Hepatocyte (in vitro differentiated cells): ENCODE measurements around the gene EDA. TPM values are rescaled to one million over a fixed set of nuclear protein-coding genes. Genes with fewer than 3 reads are reported as not detected.

ENCODE experiments used
- DNase-seq: peaks from one replicate; pipeline ENCODE4 v3.0.0-alpha.2; 2016; ENCODE audit warnings: low spot score
- H2AFZ ChIP-seq: fragments of 200-600 bp; sonication (generic); 2 replicates; pipeline ENCODE4 v1.6.0; 2016; ENCODE audit warnings: antibody characterized with exemption, mild to moderate bottlenecking
- H3K27ac ChIP-seq: fragments of 200-600 bp; sonication (generic); 2 replicates; pipeline ENCODE4 v1.5.1; 2016; ENCODE audit warnings: mild to moderate bottlenecking
- H3K27me3 ChIP-seq: fragments of 200-600 bp; sonication (generic); 2 replicates; pipeline ENCODE4 v1.6.1; 2016
- H3K36me3 ChIP-seq: fragments of 200-600 bp; sonication (generic); replicated peaks from 2 replicates; pipeline ENCODE4 v1.5.1; 2016; ENCODE audit warnings: low read depth; ENCODE audit not compliant: insufficient read depth
- H3K4me1 ChIP-seq: fragments of 200-600 bp; sonication (generic); 2 replicates; pipeline ENCODE4 v1.5.1; 2016; ENCODE audit warnings: mild to moderate bottlenecking, moderate library complexity; ENCODE audit not compliant: insufficient read depth
- H3K4me2 ChIP-seq: fragments of 200-600 bp; sonication (generic); 2 replicates; pipeline ENCODE4 v1.6.0; 2016
- H3K4me3 ChIP-seq: fragments of 200-600 bp; sonication (generic); 2 replicates; pipeline ENCODE4 v1.5.1; 2016; ENCODE audit warnings: mild to moderate bottlenecking
- H3K79me2 ChIP-seq: fragments of 200-600 bp; sonication (generic); 2 replicates; pipeline ENCODE4 v1.6.0; 2017; ENCODE audit warnings: mild to moderate bottlenecking
- H3K9me2 ChIP-seq: fragments of 200-600 bp; sonication (generic); replicated peaks from 2 replicates; pipeline ENCODE4 v1.6.0; 2017; ENCODE audit warnings: mild to moderate bottlenecking; ENCODE audit not compliant: insufficient read depth
- H3K9me3 ChIP-seq: fragments of 200-600 bp; sonication (generic); 2 replicates; pipeline ENCODE4 v1.5.1; 2016; ENCODE audit warnings: low read depth, mild to moderate bottlenecking
- H4K20me1 ChIP-seq: fragments of 200-600 bp; sonication (generic); 2 replicates; pipeline ENCODE4 v1.6.0; 2016; ENCODE audit warnings: mild to moderate bottlenecking; ENCODE audit not compliant: insufficient read depth, poor library complexity, severe bottlenecking
- CTCF ChIP-seq: fragments of 200-600 bp; sonication (generic); IDR thresholded peaks from 2 replicates; pipeline ENCODE4 v1.5.1; 2016; ENCODE audit warnings: antibody characterized with exemption, mild to moderate bottlenecking; ENCODE audit not compliant: poor library complexity
- EZH2 ChIP-seq: fragments of 200-600 bp; sonication (generic); IDR thresholded peaks from 2 replicates; pipeline ENCODE4 v1.6.1; 2016; ENCODE audit warnings: antibody characterized with exemption, mild to moderate bottlenecking, borderline replicate concordance
- EZH2phosphoT487 ChIP-seq: fragments of 200-600 bp; sonication (generic); IDR thresholded peaks from one replicate; pipeline ENCODE4 v1.6.1; 2018; ENCODE audit warnings: antibody characterized with exemption, mild to moderate bottlenecking, low read depth, moderate library complexity; ENCODE audit not compliant: unreplicated experiment, severe bottlenecking
- WGBS: methylation state at CpG from one replicate; pipeline ENCODE4 v1.1.6; 2016; ENCODE audit warnings: low lambda C conversion rate; ENCODE audit errors: missing lambda C conversion rate; 5-methylcytosine and 5-hydroxymethylcytosine counted together
- polyA plus RNA-seq: library from polyadenylated mRNA; unstranded; fragments of >200 nt; fragmentation: Nextera tagmentation; extraction: Ambion mirVana; gene quantifications from 2 replicates; pipeline ENCODE4 v1.2.1, GENCODE V29; 2016
- total RNA-seq: library from RNA; depleted of rRNA; stranded (reverse); fragments of >200 nt; gene quantifications from 2 replicates; pipeline ENCODE4 v1.2.3, GENCODE V29; 2014

EDA gene
- total and polyA plus RNA-seq, 2 experiments from 2014 or later, result 4.7 to 19.1 TPM

- DNase-seq, result no peak
- H3K27me3 ChIP-seq, result no peaks in the 10 kb centered on the region
- H3K4me3 ChIP-seq, result no peak overlapping the region
- TF ChIP-seq EZH2, result no peak
- H3K79me2 ChIP-seq, result no peaks in the 10 kb centered on the region
- 66% methylated on average over 2 of the region's 2 CpGs for WGBS
- H3K4me2 ChIP-seq, result no peak overlapping the region
- no peaks in the 10 kb centered on the region for H4K20me1 ChIP-seq
- no peaks in the 10 kb centered on the region for H3K36me3 ChIP-seq
- no peaks in the 10 kb centered on the region for H3K9me2 ChIP-seq
- no peaks in the 10 kb centered on the region for H3K4me1 ChIP-seq
- H3K27ac ChIP-seq, result no peak overlapping the region
- H2AFZ ChIP-seq, result no peak overlapping the region
- H3K9me3 ChIP-seq, result no peaks in the 10 kb centered on the region
These were observed 89.9 kb downstream of the EDA start for GRCh38 chrX:69705818-69706217.

- no peak for DNase-seq
- no peaks in the 10 kb centered on the region for H3K79me2 ChIP-seq
These were observed 102.2 kb downstream of the EDA start for GRCh38 chrX:69718102-69718501.

GRCh38 chrX:69724307-69724706, 108.4 kb downstream of the EDA start:
- Histone ChIP-seq H3K9me2 (no peaks in the 10 kb centered on the region), H3K4me3 (no peak overlapping the region), H4K20me1 (no peaks in the 10 kb centered on the region), H3K79me2 (no peaks in the 10 kb centered on the region), H3K4me1 (no peaks in the 10 kb centered on the region), H3K27ac (no peak overlapping the region), H2AFZ (no peak overlapping the region), H3K9me3 (no peaks in the 10 kb centered on the region), H3K36me3 (no peaks in the 10 kb centered on the region), H3K27me3 (no peaks in the 10 kb centered on the region), H3K4me2 (no peak overlapping the region)
- TF ChIP-seq CTCF (no peak), EZH2phosphoT487 (no peak), EZH2 (no peak)
- no peak for DNase-seq
- WGBS, result 51% methylated on average over 2 of the region's 2 CpGs

More at GRCh38 chrX:69718102-69718501, 102.2 kb downstream of the EDA start:
- Histone ChIP-seq H3K9me3 (peaks cover 9% of the 10 kb centered on the region), H3K27me3 (no peaks in the 10 kb centered on the region), H2AFZ (no peak overlapping the region), H3K36me3 (no peaks in the 10 kb centered on the region), H3K4me3 (no peak overlapping the region), H3K4me1 (no peaks in the 10 kb centered on the region), H4K20me1 (no peaks in the 10 kb centered on the region), H3K4me2 (no peak overlapping the region), H3K9me2 (no peaks in the 10 kb centered on the region), H3K27ac (no peak overlapping the region)
- TF ChIP-seq CTCF (no peak), EZH2 (no peak), EZH2phosphoT487 (no peak)
- 77% methylated on average over 1 of the region's 1 CpG for WGBS

- no peaks in the 10 kb centered on the region for H3K27me3 ChIP-seq
- no peaks in the 10 kb centered on the region for H3K9me3 ChIP-seq
- no peak overlapping the region for H3K27ac ChIP-seq
- H3K4me3 ChIP-seq, result no peak overlapping the region
- H3K36me3 ChIP-seq, result no peaks in the 10 kb centered on the region
- H3K9me2 ChIP-seq, result no peaks in the 10 kb centered on the region
- no peaks in the 10 kb centered on the region for H3K79me2 ChIP-seq
- no peak overlapping the region for H3K4me2 ChIP-seq
- H2AFZ ChIP-seq, result no peak overlapping the region
- no peaks in the 10 kb centered on the region for H4K20me1 ChIP-seq
- TF ChIP-seq EZH2phosphoT487 (no peak), CTCF (no peak), EZH2 (no peak)
- H3K4me1 ChIP-seq, result no peaks in the 10 kb centered on the region
- DNase-seq, result no peak
These were observed 124.4 kb downstream of the EDA start for GRCh38 chrX:69740317-69740716.
